GM10248 (cell line): Measurements from ENCODE around the gene NPY5R.

Source experiments
- CTCF ChIA-PET: fragments of 300-600 bp; sonication (Branson Sonifier 250); formaldehyde crosslinking; extraction: SDS; loops from one replicate; lab custom pipeline; 2021; ENCODE audit warnings: antibody characterized with exemption; lab: Yijun Ruan, JAX
- POLR2A ChIA-PET: fragments of 350-650 bp; sonication (Branson Sonifier 250); formaldehyde crosslinking; extraction: SDS; loops from one replicate; lab custom pipeline; 2020; ENCODE audit warnings: antibody characterized with exemption; lab: Yijun Ruan, JAX
- DNase-seq: peaks from one replicate; pipeline ENCODE4 v3.0.0; 2012; ENCODE audit errors: extremely low spot score
- TF ChIP-seq, protein P1 (sequence below): IDR thresholded peaks from 2 replicates; pipeline ENCODE4 v1.5.1; 2012; ENCODE audit warnings: mild to moderate bottlenecking, low read depth; ENCODE audit errors: extremely low read depth, missing control alignments, control extremely low read depth

Gene NPY5R

DNA sequence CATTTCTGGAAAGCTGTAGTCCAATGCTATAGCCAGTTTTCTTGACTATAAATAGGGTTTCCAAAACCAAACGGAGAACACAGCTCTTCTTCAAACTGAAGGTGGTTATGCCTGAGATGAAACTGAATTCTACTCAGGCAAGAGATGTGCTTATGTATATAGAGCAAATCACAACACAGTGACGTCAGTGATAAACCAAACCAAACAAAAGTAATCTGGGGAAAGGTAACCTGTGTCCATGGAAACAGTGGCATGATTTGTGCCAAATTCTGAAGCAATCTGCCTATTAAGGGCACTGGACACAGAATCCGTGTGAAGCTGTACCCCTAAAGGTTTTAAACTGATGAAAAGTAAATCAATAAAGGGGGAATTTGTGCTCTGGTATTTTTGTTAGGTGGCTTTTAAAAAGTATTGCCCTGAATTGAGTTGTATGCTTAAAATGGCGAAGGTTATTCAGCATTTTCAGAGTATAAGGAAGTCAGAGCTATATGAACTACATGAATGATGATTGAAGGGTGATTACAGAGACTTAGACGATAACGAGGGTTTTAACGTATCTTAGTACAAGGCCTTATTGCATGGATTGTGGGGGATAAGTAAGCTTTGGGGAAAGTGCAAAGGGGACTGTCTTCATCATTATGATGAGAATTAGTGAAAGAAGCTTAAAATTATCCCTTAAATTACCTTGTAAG is 38.6 kb downstream of the NPY5R start:
- TF ChIP-seq, protein P1, sequence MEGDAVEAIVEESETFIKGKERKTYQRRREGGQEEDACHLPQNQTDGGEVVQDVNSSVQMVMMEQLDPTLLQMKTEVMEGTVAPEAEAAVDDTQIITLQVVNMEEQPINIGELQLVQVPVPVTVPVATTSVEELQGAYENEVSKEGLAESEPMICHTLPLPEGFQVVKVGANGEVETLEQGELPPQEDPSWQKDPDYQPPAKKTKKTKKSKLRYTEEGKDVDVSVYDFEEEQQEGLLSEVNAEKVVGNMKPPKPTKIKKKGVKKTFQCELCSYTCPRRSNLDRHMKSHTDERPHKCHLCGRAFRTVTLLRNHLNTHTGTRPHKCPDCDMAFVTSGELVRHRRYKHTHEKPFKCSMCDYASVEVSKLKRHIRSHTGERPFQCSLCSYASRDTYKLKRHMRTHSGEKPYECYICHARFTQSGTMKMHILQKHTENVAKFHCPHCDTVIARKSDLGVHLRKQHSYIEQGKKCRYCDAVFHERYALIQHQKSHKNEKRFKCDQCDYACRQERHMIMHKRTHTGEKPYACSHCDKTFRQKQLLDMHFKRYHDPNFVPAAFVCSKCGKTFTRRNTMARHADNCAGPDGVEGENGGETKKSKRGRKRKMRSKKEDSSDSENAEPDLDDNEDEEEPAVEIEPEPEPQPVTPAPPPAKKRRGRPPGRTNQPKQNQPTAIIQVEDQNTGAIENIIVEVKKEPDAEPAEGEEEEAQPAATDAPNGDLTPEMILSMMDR = no peak
- ChIA-PET CTCF (interaction anchor here (1.0 to 1.6 kb wide), 4 partner anchors 10 to 95 kb away, joined by 3 to 6 read pairs (median 4); partner anchors contain the start of gene NPY1R), POLR2A (no interaction called here)
- no peak for DNase-seq

DNA sequence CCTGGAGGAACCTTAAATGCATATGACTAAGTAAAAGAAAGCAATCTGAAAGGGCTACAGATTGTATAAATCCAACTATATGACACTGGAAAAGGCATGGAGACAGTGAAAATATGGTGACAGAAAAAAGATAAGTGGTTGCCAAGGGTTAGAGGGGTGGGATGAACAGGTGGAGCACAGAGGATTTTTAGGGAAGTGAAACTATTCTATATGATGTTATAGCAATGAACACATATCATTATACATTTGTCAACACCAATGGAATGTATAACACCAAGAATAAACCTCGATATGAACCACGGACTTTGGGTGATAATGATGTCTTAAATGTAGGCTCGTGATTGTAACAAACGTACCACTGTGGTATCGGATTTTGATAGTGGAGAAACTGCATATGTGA is 40.7 kb downstream of the NPY5R start:
- ChIA-PET POLR2A (no interaction called here), CTCF (interaction anchor here (1.5 kb wide), 1 partner anchor 9 kb away, joined by 3 read pairs; no protein-coding TSS in a partner anchor)
- no peak for DNase-seq
- TF ChIP-seq, protein P1 = no peak

DNA sequence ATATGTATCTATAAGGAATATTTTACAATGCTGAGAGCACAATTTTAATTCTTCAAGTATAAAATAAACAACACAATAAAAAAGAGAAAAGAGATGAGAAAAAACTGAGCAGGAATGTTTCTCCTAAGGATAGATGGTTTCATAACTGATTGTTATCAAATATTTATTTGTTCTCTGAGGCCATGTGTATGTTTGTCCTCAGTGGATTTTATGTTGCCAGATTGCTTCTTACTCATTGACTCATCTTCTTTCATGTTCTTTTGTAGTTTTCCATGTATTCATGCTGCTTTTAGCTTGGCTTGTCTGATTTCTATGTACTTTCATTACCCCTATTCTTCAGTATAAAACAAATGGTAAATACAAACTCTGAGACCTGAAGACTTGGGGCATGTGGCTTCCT is 41.2 kb downstream of the NPY5R start:
- no peak for DNase-seq
- POLR2A ChIA-PET = no interaction called here
- CTCF ChIA-PET = no interaction called here
- TF ChIP-seq, protein P1 = no peak

DNA sequence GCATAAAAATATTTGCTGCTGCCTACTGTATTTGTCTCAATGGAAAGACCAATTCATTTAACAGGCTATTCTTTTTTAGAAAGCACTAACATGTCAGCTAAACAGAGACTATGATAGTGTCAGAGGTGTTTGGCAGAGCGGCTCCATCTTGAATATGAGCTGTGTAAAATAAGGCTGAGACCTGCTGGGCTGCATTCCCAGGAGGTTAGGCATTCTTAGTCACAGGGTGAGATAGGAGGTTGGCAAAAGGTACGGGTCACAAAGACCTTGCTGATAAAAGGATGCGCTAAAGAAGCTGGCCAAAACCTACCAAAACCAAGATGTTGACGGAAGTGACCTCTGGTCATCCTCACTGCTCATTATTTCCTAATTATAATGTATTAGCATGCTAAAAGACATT is 41.8 kb downstream of the NPY5R start:
- CTCF ChIA-PET = no interaction called here

DNA sequence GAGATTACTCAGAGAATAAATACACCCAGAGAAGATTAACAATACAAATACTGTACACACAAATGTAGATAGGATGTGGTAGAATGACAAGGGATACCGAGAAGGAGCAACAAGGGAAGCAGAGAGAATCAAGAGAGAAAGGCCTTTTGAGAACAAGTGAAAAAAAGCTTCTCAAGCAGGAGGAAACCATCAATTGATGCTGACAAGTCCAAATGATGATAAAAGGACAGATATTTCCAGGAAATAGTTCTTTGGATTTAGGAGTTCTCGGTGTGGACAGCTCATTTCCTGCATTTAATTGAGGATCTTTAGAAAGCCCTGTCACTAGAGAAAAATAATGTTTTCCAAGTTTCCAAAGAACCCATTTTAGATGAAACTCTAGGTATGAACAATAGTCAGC is 48.1 kb downstream of the NPY5R start:
- ChIA-PET CTCF (no interaction called here), POLR2A (no interaction called here)
- TF ChIP-seq, protein P1 = no peak
- no peak for DNase-seq

More for the DNA sequence above, 41.8 kb downstream of the NPY5R start:
- no peak for DNase-seq
- TF ChIP-seq, protein P1 = no peak
- POLR2A ChIA-PET = no interaction called here

DNA sequence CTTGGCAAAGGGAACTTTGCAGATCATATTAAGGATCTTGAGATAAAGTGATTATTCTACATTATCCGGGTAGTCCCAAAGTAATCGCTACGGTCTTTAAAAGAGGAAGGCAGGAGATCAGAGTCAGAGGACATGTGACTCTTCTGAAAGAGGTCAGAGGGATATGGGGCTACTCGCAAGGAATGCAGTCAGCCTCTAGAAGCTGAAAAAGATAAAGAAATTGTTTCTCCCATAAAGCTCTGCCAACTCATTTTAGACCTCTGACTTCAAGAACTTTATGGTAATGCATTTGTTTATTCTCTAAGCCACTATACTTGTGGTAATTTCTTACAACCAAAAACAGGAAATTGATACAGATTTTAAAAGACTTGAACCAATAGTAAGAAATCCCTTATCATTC is 48.6 kb downstream of the NPY5R start:
- POLR2A ChIA-PET = no interaction called here
- TF ChIP-seq, protein P1 = no peak
- DNase-seq = no peak
- CTCF ChIA-PET = no interaction called here
